CD4-positive, alpha-beta T cell treated with Interleukin-2 at 100 ng/mL for 4 hours (primary cell): Measurements from ENCODE around the gene RNF166.

Experiments
- DNase-seq: peaks from one replicate; pipeline ENCODE4 v3.0.0-alpha.2; 2020; ENCODE audit warnings: low spot score

The RNF166 gene

DNA sequence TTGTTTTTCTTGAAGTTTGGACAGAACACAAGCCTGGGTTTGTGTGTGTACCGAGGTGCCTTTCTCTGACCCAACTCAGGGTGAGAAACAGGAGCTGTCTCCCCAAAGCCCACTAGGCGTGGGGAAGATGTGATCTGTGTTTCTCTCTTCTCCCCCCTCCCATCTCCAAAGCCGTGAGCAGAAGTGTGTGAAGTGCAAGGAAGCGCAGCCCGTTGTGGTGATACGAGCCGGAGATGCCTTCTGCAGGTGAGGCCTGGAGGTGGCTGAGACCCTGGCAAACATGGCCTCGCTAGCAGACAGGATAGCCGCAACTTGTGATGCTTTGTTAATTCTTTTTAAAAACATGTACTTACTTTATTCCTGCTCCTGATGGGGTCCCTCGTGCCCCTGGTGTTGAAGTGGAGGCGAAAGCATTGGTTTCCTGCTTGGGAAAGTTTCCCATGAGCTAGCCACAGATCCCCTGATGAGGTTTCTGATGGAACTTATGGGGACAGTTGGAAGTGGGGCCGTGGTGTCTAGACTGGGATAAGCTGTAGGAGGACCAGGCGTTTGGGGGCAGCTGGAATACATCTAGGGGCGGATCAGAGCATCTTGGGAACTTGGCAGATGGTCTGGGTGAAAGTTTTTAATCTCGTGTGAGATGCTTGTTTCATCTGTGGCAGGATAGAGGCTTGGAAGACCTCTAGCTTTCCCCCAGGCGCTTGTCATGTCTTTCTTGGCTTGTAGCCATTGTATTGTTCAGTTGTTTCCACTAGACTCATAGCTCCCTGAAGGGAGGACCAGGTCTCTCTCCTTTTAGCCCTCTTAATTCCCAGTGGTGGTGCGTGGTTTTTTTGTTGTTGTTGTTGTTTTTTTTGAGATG is 988 bp upstream of the RNF166 start:
- no peak for DNase-seq

DNA sequence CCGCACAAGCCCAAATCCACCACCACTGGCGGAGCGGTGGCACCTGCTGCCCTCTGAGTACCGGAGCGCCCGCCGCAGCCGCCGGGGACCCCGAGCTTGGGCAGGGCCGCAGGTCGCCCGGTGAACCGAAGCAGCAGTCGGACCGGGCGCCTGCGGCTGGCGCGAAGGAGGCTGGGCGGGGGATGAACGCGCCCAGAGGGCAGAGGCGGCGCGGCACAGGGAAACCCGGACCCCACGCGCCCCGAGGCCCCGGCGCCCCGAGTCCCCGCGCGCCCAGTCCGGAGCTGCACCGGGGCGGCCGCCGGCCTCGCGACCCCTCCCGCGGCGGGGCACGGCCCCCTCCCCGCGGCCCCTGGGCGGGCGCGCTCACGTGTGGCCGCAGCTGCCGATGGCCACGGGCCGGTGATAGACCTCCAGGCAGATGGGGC is 393 bp downstream of the RNF166 start:
- DNase-seq: no peak

- peak; percentile 30 for DNase-seq
Observed at GRCh38 chr16:88705076-88705684, 1.0 kb downstream of the RNF166 start.

DNA sequence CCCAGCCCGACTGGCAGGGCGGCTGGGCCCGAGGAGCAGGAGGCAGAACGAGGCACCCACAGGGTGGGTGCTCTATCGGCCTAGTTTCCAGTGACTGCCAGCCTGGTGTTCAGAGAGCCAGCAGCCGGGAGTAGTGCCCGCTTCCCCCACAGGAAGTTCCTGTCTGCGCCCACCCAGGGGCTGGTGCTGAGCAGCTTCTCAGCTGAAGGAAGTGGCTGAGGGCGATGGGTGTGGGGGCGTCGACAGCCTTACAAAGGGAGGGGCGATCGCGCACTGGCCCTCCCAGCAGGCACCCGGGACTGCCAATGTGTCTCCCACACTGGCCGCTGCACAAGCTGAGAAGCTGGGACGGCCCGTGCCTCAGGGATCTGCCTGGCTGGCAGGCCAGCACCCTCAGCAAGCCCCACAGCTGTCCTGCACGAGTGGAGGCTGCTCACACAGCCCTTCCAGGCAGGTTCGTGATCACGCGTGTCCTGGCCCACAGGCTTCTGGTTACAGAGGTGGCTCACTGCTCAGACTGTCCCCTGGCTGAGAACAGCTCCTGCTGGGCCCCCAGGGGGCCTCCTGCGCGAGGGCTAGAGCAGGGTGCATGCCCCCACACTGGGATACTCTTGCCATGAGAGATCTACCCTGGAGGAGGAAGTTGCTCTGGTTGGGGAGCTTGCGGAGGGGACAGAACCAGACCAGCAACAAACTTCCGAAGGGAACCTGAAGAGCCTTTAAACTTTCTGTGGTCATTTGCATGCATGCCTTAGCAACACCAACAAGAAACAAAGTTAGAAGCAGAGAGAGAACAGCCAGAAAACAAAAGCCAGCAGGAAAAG is 2.5 kb downstream of the RNF166 start:
- DNase-seq: peak; percentile 70

DNA sequence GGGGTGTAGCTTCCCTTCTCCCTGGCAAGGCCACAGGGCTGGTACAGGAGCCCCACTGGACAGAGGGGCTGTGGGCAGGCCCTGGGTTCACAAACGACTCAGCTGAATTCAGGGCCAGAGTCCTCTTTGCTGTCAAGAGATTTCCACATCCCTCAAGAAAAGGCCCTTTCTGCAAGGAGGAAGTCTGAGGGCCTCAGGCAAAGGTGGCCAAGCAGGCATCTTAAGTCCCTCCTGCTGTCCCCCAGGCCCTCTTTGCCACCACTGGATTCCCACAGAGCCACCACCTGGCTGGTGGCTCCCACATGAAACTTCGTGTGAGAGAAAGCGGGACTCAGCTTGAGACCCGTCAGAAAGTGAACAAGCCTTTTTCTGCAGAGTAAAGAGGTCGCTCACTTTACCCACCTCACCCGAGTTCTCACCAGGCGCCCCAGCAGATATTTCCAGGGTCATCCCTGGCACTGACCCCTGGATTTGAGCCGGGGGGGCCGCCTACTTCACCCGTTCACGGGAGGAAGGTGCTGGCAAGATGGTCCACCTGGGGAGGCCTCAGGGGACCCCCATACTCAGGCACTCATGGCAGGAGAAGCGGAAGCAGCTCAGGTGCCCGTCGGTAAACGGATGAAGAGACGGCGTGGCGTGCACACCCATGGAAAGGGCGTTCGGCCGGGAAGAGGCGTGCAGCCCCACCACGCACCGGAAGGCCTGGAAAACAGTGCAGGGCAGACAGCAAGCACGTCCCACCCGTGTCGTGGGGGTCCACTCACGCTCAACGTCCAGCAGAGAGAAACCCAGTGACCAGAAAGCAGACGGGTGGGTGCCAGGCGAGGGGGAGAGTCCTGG is 3.6 kb downstream of the RNF166 start:
- DNase-seq: no peak

GRCh38 chr16:88701581-88702370 is 4.4 kb downstream of the RNF166 start:
- DNase-seq: no peak

DNA sequence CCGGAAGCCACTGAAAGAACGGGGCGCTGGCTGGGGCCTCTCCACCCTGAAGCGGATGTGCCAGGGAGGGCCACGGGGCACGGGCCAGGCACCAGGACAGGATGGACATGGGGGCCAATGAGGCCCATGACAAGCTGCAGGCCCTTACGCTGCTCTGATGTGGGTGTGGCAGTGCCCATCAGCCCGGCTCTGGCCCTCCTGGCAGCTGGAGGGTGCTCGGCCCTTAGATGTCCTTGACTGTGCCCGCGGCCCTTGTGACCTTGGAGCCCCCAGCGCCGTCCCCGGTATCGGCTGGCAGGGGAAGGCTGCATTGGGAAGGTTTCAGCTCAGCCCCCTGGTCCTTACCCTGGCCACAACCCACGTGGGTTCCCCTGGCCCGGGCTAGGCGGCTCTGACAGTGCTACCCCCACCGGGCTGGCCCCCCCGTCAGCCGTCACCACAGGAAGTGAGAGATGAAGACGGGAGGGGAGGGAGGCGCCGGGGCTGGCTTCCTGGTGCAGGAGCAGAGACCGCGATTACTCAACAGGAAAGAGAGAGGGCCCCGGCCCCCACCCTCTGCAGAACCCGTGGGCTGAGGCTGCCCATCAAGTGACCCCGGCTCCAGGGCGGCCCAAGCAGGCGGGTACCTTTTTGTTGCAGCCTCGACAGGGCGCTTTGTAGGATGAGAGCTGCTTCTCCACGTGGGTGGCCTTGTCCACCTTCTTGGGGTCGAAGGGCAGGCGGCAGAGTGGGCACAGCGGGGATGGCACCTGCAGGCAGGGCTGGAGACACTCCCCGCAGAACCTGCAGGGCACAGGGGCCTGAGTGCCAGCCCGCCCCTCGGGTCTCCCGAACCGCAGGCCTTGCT is 5.3 kb downstream of the RNF166 start:
- peak; percentile 95 for DNase-seq

GRCh38 chr16:88700322-88700635 is 5.9 kb downstream of the RNF166 start:
- DNase-seq: no peak

- no peak for DNase-seq
Observed at GRCh38 chr16:88699180-88699579, 7.0 kb downstream of the RNF166 start.

- no peak for DNase-seq
Observed at GRCh38 chr16:88698646-88699045, 7.6 kb downstream of the RNF166 start.

DNA sequence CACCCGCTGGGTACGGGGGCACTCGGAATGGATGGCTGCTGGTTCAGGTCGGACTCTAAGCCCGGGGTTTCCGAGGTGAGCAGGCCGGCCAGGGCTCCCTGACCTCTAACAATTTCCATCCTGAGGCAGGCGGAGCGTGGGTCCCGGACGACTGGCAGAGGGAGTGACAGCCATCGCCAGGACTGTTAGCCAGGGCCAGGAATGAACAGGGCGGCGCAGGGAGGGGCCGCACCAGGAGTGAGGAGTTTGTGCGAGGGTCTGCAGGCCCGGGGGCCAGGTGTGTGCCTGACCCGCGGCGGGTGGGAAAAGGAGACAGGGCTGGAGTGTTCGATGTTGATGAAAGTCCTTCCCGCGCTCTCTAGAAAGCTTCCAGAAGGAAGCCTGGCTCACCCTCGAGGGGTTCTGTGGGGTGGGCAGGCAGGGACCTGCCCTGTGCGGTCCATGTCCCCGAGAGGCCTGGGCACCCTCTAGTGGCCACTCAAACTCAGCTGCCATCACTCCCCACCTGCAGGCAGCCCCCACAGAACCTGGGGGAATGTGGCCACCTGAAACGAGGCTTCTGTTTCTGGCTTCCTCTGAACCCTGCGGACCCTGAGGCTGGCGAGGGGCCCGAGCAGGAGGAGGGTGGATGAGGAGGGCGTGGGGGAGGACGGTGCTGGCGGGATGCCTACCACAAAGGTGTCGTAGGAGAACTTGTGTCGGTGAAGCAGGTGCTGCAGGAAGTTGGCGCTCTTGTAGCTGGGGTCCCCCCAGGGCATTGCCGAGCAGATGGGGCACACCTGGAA is 8.2 kb downstream of the RNF166 start:
- peak; percentile 25 for DNase-seq

DNA sequence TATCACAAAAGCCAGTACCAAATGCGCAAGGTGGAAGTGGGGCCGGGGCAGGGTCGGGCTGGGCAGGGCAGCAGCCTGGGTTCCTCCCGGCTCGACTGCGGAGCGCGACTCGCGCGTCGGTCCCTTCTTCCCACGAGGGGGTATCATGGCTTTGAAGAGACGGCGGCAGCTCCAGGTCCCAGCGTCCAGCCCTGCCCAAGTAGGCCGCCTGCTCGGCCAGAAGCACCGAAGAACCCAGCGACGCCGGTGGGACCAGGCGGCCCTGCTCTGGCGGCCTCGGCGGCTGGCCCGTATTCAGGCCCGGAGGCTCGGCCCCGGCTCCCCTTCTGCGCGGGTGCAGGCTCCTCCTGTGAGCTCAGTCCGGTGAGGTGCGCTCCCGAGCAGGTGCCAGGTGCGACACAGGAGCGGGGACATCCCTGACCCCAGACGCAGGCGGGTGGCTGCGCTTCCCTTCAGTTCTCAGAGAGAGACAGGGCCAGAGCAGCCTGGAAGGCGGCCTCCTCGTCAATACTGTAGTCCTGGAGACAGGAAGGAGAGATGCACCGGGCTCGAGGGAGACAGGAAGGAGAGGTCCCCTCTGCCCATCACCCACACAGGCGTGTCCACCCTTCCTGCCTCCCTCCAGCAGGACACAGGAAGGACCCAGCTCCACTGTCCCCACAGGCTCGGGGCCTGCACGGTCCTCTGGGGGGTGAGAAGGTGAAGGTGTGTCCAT is 8.9 kb downstream of the RNF166 start:
- DNase-seq: no peak

- no peak for DNase-seq
Observed at GRCh38 chr16:88696441-88696840, 9.8 kb downstream of the RNF166 start.

- no peak for DNase-seq
Observed at GRCh38 chr16:88695753-88696152, 10.5 kb downstream of the RNF166 start.

- no peak for DNase-seq
Observed at GRCh38 chr16:88695218-88695617, 11.0 kb downstream of the RNF166 start.

DNA sequence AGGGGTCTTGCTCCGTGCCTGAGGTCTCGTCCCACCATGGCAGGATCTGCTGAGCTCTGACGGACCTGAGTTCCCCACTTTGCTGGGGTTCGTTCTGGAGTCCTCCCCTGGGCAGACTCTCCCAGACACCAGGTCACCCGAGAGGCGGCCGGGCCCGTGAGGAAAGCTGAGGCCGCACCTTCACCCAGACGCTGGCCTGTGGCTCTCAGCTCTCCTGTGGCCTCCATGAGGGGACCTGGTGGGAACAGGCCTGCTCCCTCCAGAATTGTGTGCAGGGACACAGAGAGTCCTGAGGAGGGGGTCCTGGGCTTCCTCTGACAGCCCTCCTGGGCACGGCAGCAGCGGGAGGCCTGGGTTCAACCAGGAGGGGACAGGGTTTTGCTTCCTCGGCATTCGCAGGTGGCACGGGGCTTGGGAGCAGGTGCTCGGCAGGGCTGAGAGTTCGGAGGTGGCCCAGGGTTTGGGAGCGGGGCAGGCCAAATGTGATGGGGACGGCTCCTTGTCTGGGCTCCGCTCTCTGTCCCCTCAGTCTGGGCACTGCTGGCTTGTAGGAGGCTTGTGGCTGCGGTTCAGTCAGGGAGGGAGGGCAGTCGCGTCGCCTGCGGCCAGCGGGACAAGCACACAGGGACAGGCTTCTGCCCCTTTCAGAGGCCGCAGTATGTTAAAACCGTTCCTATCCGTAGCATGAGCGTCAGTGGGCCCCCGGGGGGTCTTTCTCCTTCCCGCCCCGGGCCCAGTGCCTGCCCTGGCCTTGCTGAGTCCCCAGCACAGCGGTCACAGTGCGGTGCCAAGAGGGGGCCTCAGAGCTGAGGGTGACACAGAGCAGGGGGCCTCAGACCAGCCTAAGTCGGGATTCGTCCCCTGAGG is 11.8 kb downstream of the RNF166 start:
- DNase-seq: no peak

DNA sequence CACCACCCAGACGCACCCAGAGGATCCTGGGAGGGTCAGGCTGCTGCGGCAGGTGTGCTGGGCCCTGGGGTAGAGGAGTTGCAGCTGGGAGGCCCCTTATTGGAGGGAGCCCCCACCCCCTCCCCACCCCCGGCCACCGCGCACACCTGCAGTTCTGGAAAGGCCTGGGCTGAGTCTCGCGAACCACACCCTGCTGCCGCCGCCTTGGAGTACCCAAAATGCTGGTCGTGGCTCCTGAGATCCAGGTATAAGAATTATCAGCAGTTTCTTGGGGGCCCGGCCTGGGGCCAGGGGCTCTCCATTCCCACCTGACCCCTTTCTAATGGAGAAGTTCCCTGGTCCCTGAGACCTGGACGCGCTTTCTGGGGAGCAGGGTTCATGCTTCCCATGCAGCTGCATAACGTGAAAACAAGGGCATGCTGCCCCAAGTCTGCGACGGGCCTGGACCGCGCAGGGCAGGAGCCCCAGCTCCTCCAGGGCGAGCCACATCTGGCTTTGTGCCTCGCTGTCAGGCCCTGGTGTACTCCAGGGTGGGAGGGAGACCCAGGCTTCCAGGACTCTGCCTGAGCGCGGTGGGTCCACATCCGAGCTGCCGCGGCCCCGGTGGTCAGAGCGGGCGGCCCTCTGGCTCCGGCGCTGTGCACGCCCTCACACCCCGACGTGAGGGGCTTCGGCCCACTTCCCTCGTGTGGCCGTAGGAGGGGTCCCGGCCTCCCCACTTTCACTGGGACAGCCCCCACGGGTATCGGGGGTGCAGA is 12.6 kb downstream of the RNF166 start:
- DNase-seq: no peak
